Endodermal cell (in vitro differentiated cells): ENCODE data around the gene SCRT2. TPM values are rescaled to one million over a fixed set of nuclear protein-coding genes. Genes with fewer than 3 reads are reported as not detected.

ENCODE experiments used
- DNase-seq: peaks from one replicate; pipeline ENCODE4 v3.0.0-alpha.2; 2017
- H3K27ac ChIP-seq: 2 replicates; pipeline ENCODE4 v1.5.1; 2013; ENCODE audit warnings: mild to moderate bottlenecking, low read depth, low read length, moderate library complexity
- H3K27me3 ChIP-seq: 2 replicates; pipeline ENCODE4 v1.6.1; 2013; ENCODE audit warnings: mild to moderate bottlenecking, low read length, moderate library complexity; ENCODE audit not compliant: insufficient read depth, control insufficient read depth, poor library complexity, severe bottlenecking
- H3K36me3 ChIP-seq: 2 replicates; pipeline ENCODE4 v1.7.0; 2013; ENCODE audit warnings: mild to moderate bottlenecking, low read length, moderate library complexity; ENCODE audit not compliant: control insufficient read depth, insufficient read depth
- H3K4me1 ChIP-seq: one replicate; pipeline ENCODE4 v1.7.0; 2013; ENCODE audit warnings: low read length; ENCODE audit not compliant: control insufficient read depth, insufficient read depth
- H3K4me3 ChIP-seq: 2 replicates; pipeline ENCODE4 v1.5.1; 2013; ENCODE audit warnings: mild to moderate bottlenecking, low read length, moderate library complexity
- H3K9ac ChIP-seq: 2 replicates; pipeline ENCODE4 v1.6.1; 2013; ENCODE audit warnings: mild to moderate bottlenecking, low read length, moderate library complexity; ENCODE audit not compliant: poor library complexity, severe bottlenecking; ENCODE audit errors: extremely low read depth
- H3K9me3 ChIP-seq: 2 replicates; pipeline ENCODE4 v1.6.1; 2013; ENCODE audit warnings: mild to moderate bottlenecking, low read length, moderate library complexity; ENCODE audit not compliant: control insufficient read depth
- H3K27ac Mint-ChIP-seq: 2 replicates; pipeline ENCODE4 v1.8.0; 2020; ENCODE audit warnings: mixed read lengths
- H3K27me3 Mint-ChIP-seq: 2 replicates; pipeline ENCODE4 v1.8.0; 2021; ENCODE audit warnings: mild to moderate bottlenecking, mixed read lengths; ENCODE audit not compliant: insufficient read depth
- H3K36me3 Mint-ChIP-seq: 2 replicates; pipeline ENCODE4 v1.8.0; 2020; ENCODE audit warnings: low read depth, mixed read lengths
- H3K4me1 Mint-ChIP-seq: 2 replicates; pipeline ENCODE4 v1.8.0; 2020; ENCODE audit warnings: mixed read lengths
- H3K4me3 Mint-ChIP-seq: 2 replicates; pipeline ENCODE4 v1.8.0; 2020; ENCODE audit warnings: mild to moderate bottlenecking, moderate library complexity, mixed read lengths
- H3K9me3 Mint-ChIP-seq: 2 replicates; pipeline ENCODE4 v1.8.0; 2020; ENCODE audit warnings: mild to moderate bottlenecking, mixed read lengths
- WGBS, 2 experiments: methylation state at CpG; one replicate each; pipeline versions ENCODE4 v1.1.5 to v1.1.7; 2013; ENCODE audit warnings: missing lambda C conversion rate in 2 of 2, mixed read lengths in 1 of 2; ENCODE audit not compliant: insufficient coverage in 1 of 2, insufficient read length in 1 of 2; 5-methylcytosine and 5-hydroxymethylcytosine counted together
- total RNA-seq, 2 donors: library from RNA; stranded (reverse); fragmentation: NEBNext Ultra II Directional in 1 of 2; extraction: Animal tissue kit (Norgen Biotek cat#: 25700) in 1 of 2; gene quantifications; 2 replicates in 1 of 2; 3 replicates in 1 of 2; pipeline ENCODE4 v1.2.1, GENCODE V29; 2021
- TF ChIP-seq, protein P1 (sequence below): fragments of 200-600 bp; sonication (generic); conservative IDR thresholded peaks from 2 replicates; pipeline ENCODE4 v1.5.0; 2021; ENCODE audit warnings: antibody characterized with exemption, mild to moderate bottlenecking

Gene SCRT2
- total RNA-seq, 2 donors from 2014 or later: not detected

DNA sequence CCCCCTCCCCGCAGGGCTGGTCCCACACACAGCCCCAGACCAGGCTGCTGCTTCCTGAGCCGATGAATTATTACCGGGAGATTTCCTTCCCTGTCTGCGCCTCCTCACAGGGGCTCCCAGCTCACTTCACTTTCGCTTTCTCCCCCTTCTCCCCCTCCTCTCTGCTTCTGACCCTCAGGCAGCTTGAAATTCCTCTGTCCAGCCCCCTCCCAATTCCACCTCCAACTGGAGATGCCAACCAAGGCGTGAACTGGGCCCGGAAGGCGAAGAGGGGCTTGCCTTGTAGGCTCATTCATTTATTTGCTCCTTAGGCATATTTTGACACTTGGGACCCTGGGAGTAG, 63.8 kb downstream of the SCRT2 start:
- Mint-ChIP-seq H3K27me3 (peaks cover 37% of the 10 kb centered on the region), H3K27ac (no peak overlapping the region)

More for the DNA sequence above, 63.8 kb downstream of the SCRT2 start:
- Mint-ChIP-seq H3K36me3 (no peaks in the 10 kb centered on the region), H3K9me3 (no peaks in the 10 kb centered on the region), H3K4me1 (peaks cover 15% of the 10 kb centered on the region), H3K4me3 (no peak overlapping the region)
- Histone ChIP-seq H3K9me3 (no peaks in the 10 kb centered on the region), H3K27ac (no peak overlapping the region), H3K4me1 (peaks cover 11% of the 10 kb centered on the region), H3K4me3 (no peak overlapping the region), H3K9ac (no peak overlapping the region), H3K27me3 (peaks cover 25% of the 10 kb centered on the region), H3K36me3 (no peaks in the 10 kb centered on the region)
- WGBS, 2 experiments: 74 to 76% methylated on average over 3 to 8 of the region's 8 CpGs
- TF ChIP-seq, protein P1, sequence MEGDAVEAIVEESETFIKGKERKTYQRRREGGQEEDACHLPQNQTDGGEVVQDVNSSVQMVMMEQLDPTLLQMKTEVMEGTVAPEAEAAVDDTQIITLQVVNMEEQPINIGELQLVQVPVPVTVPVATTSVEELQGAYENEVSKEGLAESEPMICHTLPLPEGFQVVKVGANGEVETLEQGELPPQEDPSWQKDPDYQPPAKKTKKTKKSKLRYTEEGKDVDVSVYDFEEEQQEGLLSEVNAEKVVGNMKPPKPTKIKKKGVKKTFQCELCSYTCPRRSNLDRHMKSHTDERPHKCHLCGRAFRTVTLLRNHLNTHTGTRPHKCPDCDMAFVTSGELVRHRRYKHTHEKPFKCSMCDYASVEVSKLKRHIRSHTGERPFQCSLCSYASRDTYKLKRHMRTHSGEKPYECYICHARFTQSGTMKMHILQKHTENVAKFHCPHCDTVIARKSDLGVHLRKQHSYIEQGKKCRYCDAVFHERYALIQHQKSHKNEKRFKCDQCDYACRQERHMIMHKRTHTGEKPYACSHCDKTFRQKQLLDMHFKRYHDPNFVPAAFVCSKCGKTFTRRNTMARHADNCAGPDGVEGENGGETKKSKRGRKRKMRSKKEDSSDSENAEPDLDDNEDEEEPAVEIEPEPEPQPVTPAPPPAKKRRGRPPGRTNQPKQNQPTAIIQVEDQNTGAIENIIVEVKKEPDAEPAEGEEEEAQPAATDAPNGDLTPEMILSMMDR: no peak
- DNase-seq: peak; percentile 71

Other genes starting within 250 kb of the SCRT2 start
- gene TBC1D20, start 213.3 kb downstream of the SCRT2 start, total RNA-seq: 10 to 100 TPM; 24.9 to 28.0 TPM
- gene CSNK2A1, start 132.0 kb downstream of the SCRT2 start, total RNA-seq: 100 to 1,000 TPM; 202 to 239 TPM
- 1 to 10 TPM; 1.9 to 2.2 TPM for gene TCF15, start 65.5 kb downstream of the SCRT2 start, total RNA-seq
- gene SRXN1, start 22.6 kb downstream of the SCRT2 start, total RNA-seq: 10 to 100 TPM in 1 of 2 donors, 1 to 10 TPM in 1; 9.7 to 19.3 TPM
- 1 to 10 TPM; 3.1 to 5.7 TPM for gene SLC52A3, start 92.7 kb upstream of the SCRT2 start, total RNA-seq
- 10 to 100 TPM; 12.1 to 16.9 TPM for gene FAM110A, start 157.9 kb upstream of the SCRT2 start, total RNA-seq
- under 1 TPM; 0.31 to 0.51 TPM for gene ANGPT4, start 240.5 kb upstream of the SCRT2 start, total RNA-seq